HG03196 (cell line): ENCODE measurements around the gene NAV2.

Experiments
- ATAC-seq: cut with Tn5 transposase; IDR thresholded peaks from one replicate; pipeline ENCODE4 v1.9.1; 2021; ENCODE audit not compliant: unreplicated experiment

Gene NAV2

GRCh38 chr11:20161923-20162744 is 449.5 kb downstream of the NAV2 start:
- ATAC-seq: no peak

GRCh38 chr11:20162824-20163782 is 450.5 kb downstream of the NAV2 start:
- ATAC-seq: no peak

GRCh38 chr11:20163783-20164481 is 451.3 kb downstream of the NAV2 start:
- ATAC-seq: no peak
